HUES6 (cell line): ENCODE data around the gene MAD1L1.
A peak's percentile ranks its signal among the peaks of the same experiment; 100 is the strongest.

Experiments
- H3K27ac ChIP-seq: 2 replicates; pipeline ENCODE4 v1.7.0; 2013; ENCODE audit warnings: low read depth, mild to moderate bottlenecking, low read length, inconsistent platforms
- H3K27me3 ChIP-seq: 2 replicates; pipeline ENCODE4 v1.6.1; 2013; ENCODE audit warnings: low read length; ENCODE audit not compliant: control insufficient read depth, insufficient read depth
- H3K36me3 ChIP-seq: 2 replicates; pipeline ENCODE4 v1.6.1; 2013; ENCODE audit warnings: low read length; ENCODE audit not compliant: control insufficient read depth, insufficient read depth
- H3K4me1 ChIP-seq: 2 replicates; pipeline ENCODE4 v1.6.1; 2013; ENCODE audit warnings: low read length; ENCODE audit not compliant: control insufficient read depth, insufficient read depth
- H3K4me3 ChIP-seq: 2 replicates; pipeline ENCODE4 v1.5.1; 2013; ENCODE audit warnings: low read depth, low read length
- H3K9ac ChIP-seq: one replicate; pipeline ENCODE4 v1.6.1; 2013; ENCODE audit warnings: mild to moderate bottlenecking, low read length
- H3K9me3 ChIP-seq: 2 replicates; pipeline ENCODE4 v1.6.1; 2013; ENCODE audit warnings: low read depth, low read length; ENCODE audit not compliant: control insufficient read depth, insufficient read depth

MAD1L1 gene

GRCh38 chr7:2118056-2118455 is 114.7 kb downstream of the MAD1L1 start:
- no peaks in the 10 kb centered on the region for H3K4me1 ChIP-seq
- H3K9me3 ChIP-seq: no peaks in the 10 kb centered on the region
- H3K36me3 ChIP-seq: peaks cover 14% of the 10 kb centered on the region; the same call in 1 of the 2 replicates
- no peak overlapping the region for H3K4me3 ChIP-seq
- H3K9ac ChIP-seq: no peak overlapping the region
- no peaks in the 10 kb centered on the region for H3K27me3 ChIP-seq
- H3K27ac ChIP-seq: no peak overlapping the region

DNA sequence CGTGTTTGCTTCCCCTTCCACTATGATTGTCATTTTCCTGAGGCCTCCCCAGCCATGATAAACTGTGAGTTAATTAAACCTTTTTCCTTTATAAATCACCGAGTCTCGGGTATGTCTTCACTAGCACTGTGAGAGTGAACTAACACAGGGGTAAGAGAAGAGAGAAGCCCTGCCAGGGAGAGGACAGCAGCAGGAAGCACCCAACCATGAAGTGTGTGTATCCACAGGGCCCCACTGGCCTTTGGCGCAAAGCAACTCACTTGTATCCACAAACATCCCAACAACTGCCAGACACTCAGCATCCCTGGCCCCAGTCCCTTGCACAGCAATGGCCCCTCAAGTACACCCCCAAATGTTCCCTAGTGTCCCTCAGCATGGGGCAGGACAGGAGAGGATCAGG is 115.1 kb downstream of the MAD1L1 start:
- no peak overlapping the region for H3K4me3 ChIP-seq
- peaks cover 12% of the 10 kb centered on the region; the same call in 1 of the 2 replicates for H3K36me3 ChIP-seq
- H3K27me3 ChIP-seq: no peaks in the 10 kb centered on the region
- H3K4me1 ChIP-seq: no peaks in the 10 kb centered on the region
- no peaks in the 10 kb centered on the region for H3K9me3 ChIP-seq
- H3K27ac ChIP-seq: no peak overlapping the region
- no peak overlapping the region for H3K9ac ChIP-seq

GRCh38 chr7:2116989-2117591 is 115.7 kb downstream of the MAD1L1 start:
- Histone ChIP-seq H3K9ac (no peak overlapping the region), H3K9me3 (no peaks in the 10 kb centered on the region), H3K4me3 (no peak overlapping the region), H3K4me1 (no peaks in the 10 kb centered on the region), H3K27me3 (no peaks in the 10 kb centered on the region), H3K36me3 (peaks cover 9% of the 10 kb centered on the region; the same call in 1 of the 2 replicates), H3K27ac (0 out of 2 replicates have a peak overlapping the region, but pooled peaks have one; percentile 38)

DNA sequence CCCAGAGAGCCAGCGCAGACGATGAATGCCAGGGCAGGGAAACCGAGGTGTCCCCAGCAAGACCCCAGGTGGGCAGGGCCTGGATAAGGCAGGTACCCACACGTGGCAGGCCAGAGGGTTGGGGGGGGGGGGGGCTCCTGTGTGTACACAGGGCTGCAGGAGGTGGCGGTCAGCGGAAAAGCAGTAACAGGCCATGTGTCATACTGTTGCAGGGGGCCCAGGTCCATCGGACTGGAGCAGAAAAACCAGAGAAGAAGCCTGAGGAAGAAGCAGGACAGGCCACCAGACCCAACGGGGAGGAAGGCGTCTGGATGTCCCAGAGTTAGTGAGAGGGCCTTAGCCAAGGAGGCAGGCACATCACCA is 116.3 kb downstream of the MAD1L1 start:
- Histone ChIP-seq H3K27me3 (no peaks in the 10 kb centered on the region), H3K9ac (no peak overlapping the region), H3K4me1 (peaks cover 3% of the 10 kb centered on the region), H3K4me3 (no peak overlapping the region), H3K36me3 (peaks cover 7% of the 10 kb centered on the region; the same call in 1 of the 2 replicates), H3K9me3 (no peaks in the 10 kb centered on the region), H3K27ac (no peak overlapping the region)

DNA sequence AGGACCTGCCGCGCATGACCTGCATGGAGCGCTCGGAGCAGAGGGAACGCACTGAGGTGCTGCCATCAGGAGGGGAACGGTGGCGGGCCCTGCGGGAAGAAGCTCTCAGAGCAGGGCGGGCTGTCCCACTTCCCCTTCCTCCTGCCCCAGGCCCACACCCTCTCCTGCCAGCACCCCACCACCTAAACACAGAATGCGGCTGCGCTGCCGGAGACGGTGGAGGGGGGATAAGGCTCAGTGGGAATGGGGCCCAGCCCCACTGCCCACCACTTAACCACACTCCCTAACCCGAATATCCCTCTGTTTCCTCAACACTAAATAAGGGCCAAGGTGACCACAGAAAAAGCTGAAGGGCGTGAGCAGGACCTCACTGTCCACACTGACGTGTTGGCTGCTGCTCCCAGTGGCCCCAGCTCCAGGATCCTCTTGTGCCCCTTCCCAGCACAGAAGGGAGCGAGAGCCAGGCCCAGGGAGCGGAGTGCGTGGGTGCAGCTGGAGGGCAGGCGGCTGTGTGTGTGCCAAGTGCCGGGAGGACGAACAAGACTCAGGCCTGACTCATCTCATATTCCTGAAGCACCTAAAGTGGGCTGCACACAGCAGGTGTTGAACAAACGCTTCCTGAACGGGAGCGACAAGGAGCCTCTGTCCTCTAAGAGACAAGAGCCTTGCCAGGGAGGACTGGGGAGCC is 116.8 kb downstream of the MAD1L1 start:
- H3K36me3 ChIP-seq: 0 out of 2 replicates have a peak, but pooled peaks cover 3% of the 10 kb centered on the region
- no peaks in the 10 kb centered on the region for H3K27me3 ChIP-seq
- peaks cover 9% of the 10 kb centered on the region for H3K4me1 ChIP-seq
- no peak overlapping the region for H3K4me3 ChIP-seq
- no peak overlapping the region for H3K27ac ChIP-seq
- H3K9me3 ChIP-seq: no peaks in the 10 kb centered on the region
- no peak overlapping the region for H3K9ac ChIP-seq

GRCh38 chr7:2114926-2115759 is 117.6 kb downstream of the MAD1L1 start:
- Histone ChIP-seq H3K9ac (no peak overlapping the region), H3K4me1 (peaks cover 15% of the 10 kb centered on the region), H3K27ac (no peak overlapping the region), H3K4me3 (no peak overlapping the region), H3K9me3 (no peaks in the 10 kb centered on the region), H3K27me3 (no peaks in the 10 kb centered on the region), H3K36me3 (0 out of 2 replicates have a peak, but pooled peaks cover 3% of the 10 kb centered on the region)

- no peaks in the 10 kb centered on the region for H3K27me3 ChIP-seq
- no peaks in the 10 kb centered on the region for H3K9me3 ChIP-seq
- H3K27ac ChIP-seq: no peak overlapping the region
- H3K4me3 ChIP-seq: no peak overlapping the region
- no peak overlapping the region for H3K9ac ChIP-seq
- H3K36me3 ChIP-seq: 0 out of 2 replicates have a peak, but pooled peaks cover 3% of the 10 kb centered on the region
- H3K4me1 ChIP-seq: peaks cover 22% of the 10 kb centered on the region
Observed at GRCh38 chr7:2114052-2114451, 118.7 kb downstream of the MAD1L1 start.

- Histone ChIP-seq H3K4me3 (no peak overlapping the region), H3K4me1 (peaks cover 31% of the 10 kb centered on the region), H3K27ac (no peak overlapping the region), H3K9me3 (no peaks in the 10 kb centered on the region), H3K36me3 (0 out of 2 replicates have a peak, but pooled peaks cover 3% of the 10 kb centered on the region), H3K9ac (no peak overlapping the region), H3K27me3 (no peaks in the 10 kb centered on the region)
Observed at GRCh38 chr7:2112261-2113198, 120.2 kb downstream of the MAD1L1 start.

DNA sequence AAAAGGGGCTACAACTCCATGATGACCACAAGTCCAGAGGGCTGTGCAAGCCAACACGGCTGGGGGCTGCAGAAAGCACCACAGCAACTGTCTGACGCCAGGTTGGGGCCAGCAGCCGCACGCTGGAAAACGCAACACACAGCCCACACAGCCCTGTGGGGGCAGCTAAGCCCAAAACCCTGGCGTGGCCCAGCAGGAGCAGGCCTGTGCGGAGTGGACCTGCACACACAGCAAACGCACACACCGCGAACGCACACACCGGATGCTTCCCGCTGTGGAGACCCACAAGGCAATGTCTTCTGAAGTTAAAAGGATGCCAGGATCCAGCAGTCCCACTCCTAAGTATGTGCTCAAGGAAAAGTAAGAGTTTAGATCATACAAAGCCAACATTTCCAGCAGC is 121.2 kb downstream of the MAD1L1 start:
- no peak overlapping the region for H3K9ac ChIP-seq
- no peaks in the 10 kb centered on the region for H3K27me3 ChIP-seq
- peaks cover 41% of the 10 kb centered on the region for H3K4me1 ChIP-seq
- 0 out of 2 replicates have a peak, but pooled peaks cover 3% of the 10 kb centered on the region for H3K36me3 ChIP-seq
- H3K4me3 ChIP-seq: no peak overlapping the region
- H3K27ac ChIP-seq: 0 out of 2 replicates have a peak overlapping the region, but pooled peaks have one; percentile 14
- H3K9me3 ChIP-seq: no peaks in the 10 kb centered on the region
